H1 (cell line): ENCODE measurements around the gene DNASE1. TPM values are rescaled to one million over a fixed set of nuclear protein-coding genes. Genes with fewer than 3 reads are reported as not detected.

Source experiments
- CBX8 ChIP-seq: fragments of 300-800, 300-1000 bp; sonication (generic); IDR thresholded peaks from 2 replicates; pipeline ENCODE4 v1.7.1; 2016; ENCODE audit warnings: low read depth, low read length, borderline replicate concordance
- GTF2F1 ChIP-seq: IDR thresholded peaks from 2 replicates; pipeline ENCODE4 v1.6.1; 2012; ENCODE audit warnings: low read depth, low read length, improper control_type of control experiment, borderline replicate concordance
- polyA plus RNA-seq, 7 experiments: library from polyadenylated mRNA; depleted of rRNA in 3 of 7; stranded (reverse) in 5 of 7; unstranded in 2 of 7; fragments of >200 nt in 5 of 7; fragments of 200-250 nt in 2 of 7; gene quantifications; 1 replicate in 5 of 7; 2 replicates in 1 of 7; 4 replicates in 1 of 7; pipeline versions ENCODE4 v1.2.1 to v1.2.3, GENCODE V29; 2011 to 2013; ENCODE audit warnings: missing spikeins in 2 of 7, mixed read lengths in 2 of 7
- total RNA-seq: library from RNA; stranded (reverse); fragmentation: NEBNext Ultra II Directional; extraction: Animal tissue kit (Norgen Biotek cat#: 25700); gene quantifications from 2 replicates; pipeline ENCODE4 v1.2.1, GENCODE V29; 2021

Gene DNASE1
- total and polyA plus RNA-seq, 2 of the 8 experiments (the other 6 are each of a cell fraction or from before 2014, with no cell fraction given): 11.5 to 16.7 TPM

DNA sequence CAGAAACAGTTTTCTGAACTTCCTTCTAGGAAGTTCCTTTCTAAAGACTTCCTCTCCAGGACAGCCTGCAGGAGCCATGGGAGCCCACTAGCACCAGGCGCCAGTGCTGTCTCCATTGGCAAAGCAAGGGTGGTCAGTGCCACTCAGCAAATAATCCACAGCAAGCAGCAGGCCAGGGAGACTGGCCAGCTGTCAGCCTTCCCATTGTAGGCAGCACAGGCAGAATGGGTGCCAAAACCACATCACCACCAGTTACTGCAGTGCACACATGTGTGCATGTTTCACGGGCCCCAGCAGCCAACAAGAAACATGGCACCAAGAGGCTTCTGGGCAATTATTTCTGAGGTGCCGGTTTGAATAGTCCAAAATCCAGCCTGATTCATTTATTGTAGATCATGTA lies 26.7 kb downstream of the DNASE1 start (continued):
- TF ChIP-seq GTF2F1: no peak
- no peak for TF ChIP-seq CBX8
